Neural crest cell (in vitro differentiated cells): ENCODE results near the gene CABP2. TPM values are rescaled to one million over a fixed set of nuclear protein-coding genes. Genes with fewer than 3 reads are reported as not detected.

Source experiments
- DNase-seq: peaks from one replicate; pipeline ENCODE4 v3.0.0; 2021; ENCODE audit warnings: low read depth, mixed read lengths, low spot score
- H3K27ac Mint-ChIP-seq: one replicate; pipeline ENCODE4 v1.8.0; 2021; ENCODE audit warnings: mild to moderate bottlenecking, mixed read lengths; ENCODE audit not compliant: unreplicated experiment
- H3K27me3 Mint-ChIP-seq: 2 replicates; pipeline ENCODE4 v1.8.0; 2021; ENCODE audit warnings: low read depth, mild to moderate bottlenecking, mixed read lengths
- H3K36me3 Mint-ChIP-seq: 2 replicates; pipeline ENCODE4 v1.8.0; 2021; ENCODE audit warnings: low read depth, mild to moderate bottlenecking, mixed read lengths
- H3K4me1 Mint-ChIP-seq: 2 replicates; pipeline ENCODE4 v1.8.0; 2021; ENCODE audit warnings: mixed read lengths
- H3K4me3 Mint-ChIP-seq: one replicate; pipeline ENCODE4 v1.8.0; 2021; ENCODE audit warnings: mild to moderate bottlenecking, mixed read lengths
- H3K9me3 Mint-ChIP-seq: 2 replicates; pipeline ENCODE4 v1.8.0; 2021; ENCODE audit warnings: mixed read lengths
- total RNA-seq: library from RNA; stranded (reverse); gene quantifications from 2 replicates; pipeline ENCODE4 v1.2.1, GENCODE V29; 2021
- TF ChIP-seq, protein P1 (sequence below): fragments of 200-600 bp; sonication (generic); conservative IDR thresholded peaks from 2 replicates; pipeline ENCODE4 v1.5.0; 2021; ENCODE audit warnings: antibody characterized with exemption, mild to moderate bottlenecking

The CABP2 gene
- total RNA-seq, 1 donor from 2014 or later: not detected

DNA sequence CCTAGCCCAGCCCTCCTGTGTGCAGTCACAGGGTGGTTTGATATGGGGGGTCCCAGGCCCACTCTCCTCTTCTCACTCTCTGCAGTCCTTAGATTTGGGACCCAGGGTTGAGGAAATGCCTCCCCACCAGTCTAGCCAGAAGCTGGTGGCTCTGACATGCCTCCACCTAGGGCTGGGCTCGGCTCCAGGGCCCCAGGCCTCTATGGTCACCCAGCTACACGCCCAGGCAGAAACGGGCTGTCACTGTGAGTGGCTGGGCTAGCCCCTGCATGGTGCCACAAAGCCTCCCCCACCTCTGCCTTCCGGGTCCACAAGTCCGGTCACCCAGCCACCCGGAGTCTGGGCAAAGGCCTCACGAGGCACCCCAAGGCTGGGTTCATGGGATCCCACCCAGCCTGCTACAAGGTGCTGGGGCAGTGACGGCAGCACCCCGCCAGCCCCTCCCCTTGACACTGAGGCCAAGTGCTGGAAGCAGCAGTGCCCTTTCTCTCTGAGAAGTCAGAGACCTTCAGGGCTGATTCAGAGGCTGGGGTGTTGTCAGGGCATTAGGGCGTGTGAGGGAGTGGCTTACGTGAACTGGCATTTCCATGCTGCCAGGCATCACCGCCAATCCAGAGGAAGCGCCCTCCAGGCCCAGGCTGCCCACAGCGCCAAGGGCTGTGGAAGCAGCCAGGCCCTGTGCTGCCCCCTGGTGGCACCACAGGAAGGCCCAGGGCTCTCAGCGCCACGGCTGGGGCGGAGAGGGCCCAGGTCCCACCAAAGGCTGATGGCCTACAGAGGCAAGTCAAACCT, 17.4 kb downstream of the CABP2 start:
- TF ChIP-seq, protein P1, sequence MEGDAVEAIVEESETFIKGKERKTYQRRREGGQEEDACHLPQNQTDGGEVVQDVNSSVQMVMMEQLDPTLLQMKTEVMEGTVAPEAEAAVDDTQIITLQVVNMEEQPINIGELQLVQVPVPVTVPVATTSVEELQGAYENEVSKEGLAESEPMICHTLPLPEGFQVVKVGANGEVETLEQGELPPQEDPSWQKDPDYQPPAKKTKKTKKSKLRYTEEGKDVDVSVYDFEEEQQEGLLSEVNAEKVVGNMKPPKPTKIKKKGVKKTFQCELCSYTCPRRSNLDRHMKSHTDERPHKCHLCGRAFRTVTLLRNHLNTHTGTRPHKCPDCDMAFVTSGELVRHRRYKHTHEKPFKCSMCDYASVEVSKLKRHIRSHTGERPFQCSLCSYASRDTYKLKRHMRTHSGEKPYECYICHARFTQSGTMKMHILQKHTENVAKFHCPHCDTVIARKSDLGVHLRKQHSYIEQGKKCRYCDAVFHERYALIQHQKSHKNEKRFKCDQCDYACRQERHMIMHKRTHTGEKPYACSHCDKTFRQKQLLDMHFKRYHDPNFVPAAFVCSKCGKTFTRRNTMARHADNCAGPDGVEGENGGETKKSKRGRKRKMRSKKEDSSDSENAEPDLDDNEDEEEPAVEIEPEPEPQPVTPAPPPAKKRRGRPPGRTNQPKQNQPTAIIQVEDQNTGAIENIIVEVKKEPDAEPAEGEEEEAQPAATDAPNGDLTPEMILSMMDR: peak; percentile 97
- Mint-ChIP-seq H3K9me3 (no peaks in the 10 kb centered on the region), H3K4me1 (peaks cover 36% of the 10 kb centered on the region), H3K36me3 (peaks cover 5% of the 10 kb centered on the region), H3K4me3 (peak overlapping the region; percentile 93), H3K27ac (peak overlapping the region; percentile 87), H3K27me3 (peaks cover 13% of the 10 kb centered on the region)
- DNase-seq: peak; percentile 78

DNA sequence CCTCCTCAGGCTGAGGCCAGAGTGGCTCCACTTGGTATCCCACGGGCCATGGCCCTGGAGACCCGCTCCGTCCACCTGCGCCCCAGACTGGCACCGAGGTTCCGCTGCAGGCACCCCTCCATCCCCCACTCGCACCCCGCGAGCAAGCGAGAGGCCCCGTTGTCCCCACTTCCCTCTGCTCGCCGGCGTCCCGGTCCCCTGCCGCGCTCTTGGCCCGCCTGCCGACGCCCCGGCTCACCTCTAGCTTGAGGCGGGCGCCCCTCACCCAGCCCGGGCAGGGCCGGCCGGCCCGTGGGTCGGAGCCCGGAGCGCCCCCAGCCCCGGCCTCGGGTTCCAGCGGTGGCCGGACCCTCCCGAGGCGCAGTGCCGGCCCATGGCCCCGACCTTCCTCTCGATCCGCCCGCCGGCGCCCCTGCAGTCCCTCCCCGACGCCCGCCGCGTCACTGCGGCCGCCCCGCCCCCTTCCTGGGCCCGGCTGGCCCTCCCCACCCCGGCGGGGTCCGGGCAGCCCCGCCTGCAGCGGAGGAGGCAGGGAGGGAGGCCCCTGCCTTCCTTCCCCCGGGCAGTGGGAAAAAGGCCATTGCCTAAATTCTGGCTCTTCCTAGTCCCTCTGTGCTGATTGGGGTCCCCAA, 18.2 kb downstream of the CABP2 start, which contains the start of gene PITPNM1:
Gene PITPNM1, minus strand, starts transcription at position 414 of the 632 bp plus-strand sequence. CDS start 1,183 bp downstream, outside the sequence.
- peak within 1 kb of the TSS; percentile 93 for H3K4me3 Mint-ChIP-seq
- peak within 1 kb of the TSS; percentile 87 for H3K27ac Mint-ChIP-seq
- H3K27me3 Mint-ChIP-seq: peaks cover 8% of the 10 kb centered on the region
- peaks cover 36% of the 10 kb centered on the region for H3K4me1 Mint-ChIP-seq
- no peaks in the 10 kb centered on the region for H3K9me3 Mint-ChIP-seq
- TF ChIP-seq, protein P1: no peak
- DNase-seq: peak; percentile 58
- H3K36me3 Mint-ChIP-seq: peaks cover 8% of the 10 kb centered on the region

DNA sequence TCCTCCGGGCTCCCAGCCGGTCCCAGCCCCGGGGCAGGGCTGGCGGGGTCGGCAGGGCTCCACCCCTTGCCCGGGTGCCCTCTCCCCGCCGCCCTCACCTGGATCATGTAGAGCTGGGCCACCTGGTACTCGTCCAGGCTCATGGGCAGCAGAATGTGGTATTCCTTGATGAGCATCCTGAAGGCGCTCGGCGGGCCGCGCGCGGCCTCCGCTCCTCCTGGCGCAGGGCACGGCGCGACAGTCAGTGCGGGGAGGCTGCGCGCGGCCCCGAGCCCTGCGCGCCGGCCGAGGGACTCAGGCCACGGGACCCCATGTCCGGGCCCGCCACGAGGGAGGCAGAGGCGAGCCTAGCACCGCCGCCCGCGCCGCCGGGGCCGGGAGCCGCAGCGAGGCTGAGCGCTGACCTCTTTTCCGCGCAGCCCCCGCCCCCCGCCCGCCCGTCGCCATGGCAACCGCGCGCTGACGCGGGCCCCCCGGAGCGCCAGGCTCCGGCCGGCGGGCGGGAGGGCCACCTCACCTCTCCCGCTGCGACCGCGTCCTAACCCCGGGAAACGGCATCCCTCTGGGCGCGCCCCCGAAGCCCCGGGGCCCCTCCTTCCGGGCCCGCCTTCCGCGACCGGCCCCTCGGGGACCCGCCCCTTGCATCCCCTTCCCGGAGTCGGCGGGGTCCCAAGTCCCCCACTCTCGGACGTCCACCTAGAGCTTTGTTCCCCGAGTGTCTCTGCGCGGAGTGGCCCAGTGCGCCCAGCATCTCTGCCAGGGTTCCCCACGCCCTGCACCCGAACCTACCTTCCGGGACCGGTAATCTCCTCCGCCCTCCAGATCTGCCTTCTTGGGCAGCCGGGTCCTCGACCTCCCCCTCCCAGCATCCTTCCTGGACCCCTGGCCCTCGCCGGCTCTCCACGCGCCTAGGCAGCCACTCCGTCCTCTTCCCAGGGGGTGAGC, 19.0 kb downstream of the CABP2 start:
- peaks cover 12% of the 10 kb centered on the region for H3K36me3 Mint-ChIP-seq
- peak overlapping the region; percentile 75 for H3K27ac Mint-ChIP-seq
- H3K9me3 Mint-ChIP-seq: no peaks in the 10 kb centered on the region
- DNase-seq: peak; percentile 40
- peak overlapping the region; percentile 92 for H3K4me3 Mint-ChIP-seq
- TF ChIP-seq, protein P1: no peak
- H3K4me1 Mint-ChIP-seq: peaks cover 36% of the 10 kb centered on the region
- H3K27me3 Mint-ChIP-seq: peaks cover 4% of the 10 kb centered on the region

DNA sequence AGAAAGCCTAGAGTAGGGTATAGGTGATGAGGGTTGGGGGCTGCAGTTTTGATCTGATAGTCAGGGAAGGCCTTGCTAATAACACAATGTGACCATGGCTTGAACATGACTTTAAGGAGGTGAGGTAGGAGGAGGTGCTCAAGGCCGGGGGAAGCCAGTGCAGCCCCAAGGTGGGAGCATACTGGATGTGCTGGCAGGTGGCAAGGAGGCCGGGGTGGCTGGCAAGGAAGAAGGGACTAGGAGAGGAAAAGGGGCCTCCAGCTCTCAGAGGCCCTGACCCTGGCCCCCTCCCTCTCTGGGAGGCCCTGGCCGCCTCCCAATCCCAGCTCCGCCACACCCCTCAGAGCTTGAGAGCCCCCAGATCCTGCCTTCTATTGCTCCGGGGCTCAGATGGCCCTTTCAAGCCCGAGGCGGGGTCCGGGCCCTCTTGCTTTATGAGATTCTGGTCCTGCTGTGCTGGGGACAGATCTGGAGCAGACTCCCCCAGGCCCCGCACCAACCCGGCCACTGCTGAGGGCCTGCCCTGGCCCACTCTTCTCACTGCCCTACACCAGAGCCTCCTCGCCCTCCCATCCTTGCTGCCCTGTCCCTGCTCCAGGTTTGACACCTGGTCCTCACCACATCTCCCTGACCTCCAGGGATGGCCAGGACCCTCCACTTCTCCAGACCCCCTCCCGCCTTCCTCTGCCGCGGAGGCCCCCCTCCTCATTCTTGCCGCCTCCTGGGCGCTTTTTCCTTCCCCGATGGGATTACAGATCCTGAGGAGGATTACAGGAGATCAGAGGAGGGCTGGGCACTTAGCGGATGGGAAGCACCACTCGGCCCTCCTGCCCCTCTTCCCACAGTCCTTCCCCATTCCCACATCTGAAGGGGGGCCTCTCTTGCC, 19.9 kb downstream of the CABP2 start:
- no peak overlapping the region for H3K27ac Mint-ChIP-seq
- no peak for DNase-seq
- H3K9me3 Mint-ChIP-seq: no peaks in the 10 kb centered on the region
- H3K36me3 Mint-ChIP-seq: peaks cover 12% of the 10 kb centered on the region
- H3K4me1 Mint-ChIP-seq: peaks cover 27% of the 10 kb centered on the region
- H3K4me3 Mint-ChIP-seq: peak overlapping the region; percentile 93
- TF ChIP-seq, protein P1: no peak
- H3K27me3 Mint-ChIP-seq: no peaks in the 10 kb centered on the region
